Sigmoid colon (tissue), 3 donors: ENCODE results near the gene BPI.

Experiments
- CTCF ChIP-seq, 4 experiments: fragments of 450-650 bp in 3 of 4; fragments of 200-600 bp in 1 of 4; IDR thresholded peaks; one replicate each; pipeline ENCODE4 v1.5.1; 2016 to 2019; ENCODE audit warnings: antibody characterized with exemption in 4 of 4, mild to moderate bottlenecking in 3 of 4, moderate library complexity in 2 of 4
- POLR2A ChIP-seq, 2 donors: fragments of 450-650 bp; IDR thresholded peaks; one replicate each; pipeline ENCODE4 v1.6.1; 2016; ENCODE audit warnings: antibody characterized with exemption in 2 of 2, mild to moderate bottlenecking in 2 of 2, moderate library complexity in 2 of 2

- TF ChIP-seq CTCF (IDR thresholded peaks at IDR 0.05) (no peak), POLR2A (IDR thresholded peaks at IDR 0.05) (no peak)
These were observed 7.5 kb downstream of the BPI start for GRCh38 chr20:38311491-38311890.
